ENCODE data around the gene ZFP64.

DNA sequence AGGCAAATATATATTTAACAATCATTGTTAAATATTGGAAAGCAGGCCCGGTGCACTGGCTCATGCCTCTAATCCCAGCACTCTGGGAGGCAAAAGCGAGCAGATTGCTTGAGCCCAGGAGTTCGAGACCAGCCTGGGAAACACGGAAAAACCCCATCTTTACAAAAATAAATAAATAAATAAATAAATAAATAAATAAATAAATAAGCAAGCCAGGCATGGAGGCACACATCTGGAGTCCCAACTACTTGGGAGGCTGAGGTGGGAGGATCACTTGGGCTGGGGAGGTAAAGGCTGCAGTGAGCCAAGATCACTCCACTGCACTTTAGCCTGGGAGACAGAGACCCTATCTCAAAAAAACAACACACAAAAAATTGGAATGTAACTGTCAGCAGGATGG, 53.7 kb downstream of the ZFP64 start:
- TF ChIP-seq, protein P1, sequence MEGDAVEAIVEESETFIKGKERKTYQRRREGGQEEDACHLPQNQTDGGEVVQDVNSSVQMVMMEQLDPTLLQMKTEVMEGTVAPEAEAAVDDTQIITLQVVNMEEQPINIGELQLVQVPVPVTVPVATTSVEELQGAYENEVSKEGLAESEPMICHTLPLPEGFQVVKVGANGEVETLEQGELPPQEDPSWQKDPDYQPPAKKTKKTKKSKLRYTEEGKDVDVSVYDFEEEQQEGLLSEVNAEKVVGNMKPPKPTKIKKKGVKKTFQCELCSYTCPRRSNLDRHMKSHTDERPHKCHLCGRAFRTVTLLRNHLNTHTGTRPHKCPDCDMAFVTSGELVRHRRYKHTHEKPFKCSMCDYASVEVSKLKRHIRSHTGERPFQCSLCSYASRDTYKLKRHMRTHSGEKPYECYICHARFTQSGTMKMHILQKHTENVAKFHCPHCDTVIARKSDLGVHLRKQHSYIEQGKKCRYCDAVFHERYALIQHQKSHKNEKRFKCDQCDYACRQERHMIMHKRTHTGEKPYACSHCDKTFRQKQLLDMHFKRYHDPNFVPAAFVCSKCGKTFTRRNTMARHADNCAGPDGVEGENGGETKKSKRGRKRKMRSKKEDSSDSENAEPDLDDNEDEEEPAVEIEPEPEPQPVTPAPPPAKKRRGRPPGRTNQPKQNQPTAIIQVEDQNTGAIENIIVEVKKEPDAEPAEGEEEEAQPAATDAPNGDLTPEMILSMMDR (conservative IDR thresholded peaks at IDR 0.05; ENCODE audit: low read depth, low read length) = no peak
- TF ChIP-seq EZH2 (IDR thresholded peaks at IDR 0.05; ENCODE audit: borderline replicate concordance, low read depth, low read length, poor library complexity, severe bottlenecking) = no peak
